HepG2 (cell line): ENCODE results near the gene PROC. TPM values are rescaled to one million over a fixed set of nuclear protein-coding genes. Genes with fewer than 3 reads are reported as not detected.

Experiments
- CC2D1A ChIP-seq: sonication (generic); formaldehyde crosslinking; IDR thresholded peaks from 2 replicates; pipeline ENCODE4 v1.8.1; 2023; ENCODE audit warnings: mild to moderate bottlenecking, missing genetic modification reagents
- CEBPB ChIP-seq: IDR thresholded peaks from 2 replicates; pipeline ENCODE4 v1.6.1; 2011; ENCODE audit warnings: low read depth, low read length, improper control_type of control experiment, borderline replicate concordance
- CENPX ChIP-seq: sonication (generic); formaldehyde crosslinking; IDR thresholded peaks from 2 replicates; pipeline ENCODE4 v1.9.0; 2021; ENCODE audit warnings: mild to moderate bottlenecking, missing genetic modification reagents, moderate library complexity
- CHD4 ChIP-seq: fragments of 200-600 bp; sonication (generic); IDR thresholded peaks from 2 replicates; pipeline ENCODE4 v1.7.0; 2017; ENCODE audit warnings: mild to moderate bottlenecking, low read length, borderline replicate concordance
- HMGXB4 ChIP-seq, 2 experiments: sonication (generic) in 1 of 2; formaldehyde crosslinking in 1 of 2; IDR thresholded peaks; 2 replicates each; pipeline versions ENCODE4 v1.4.0 to v1.6.1; 2018 to 2020; ENCODE audit warnings: missing genetic modification reagents in 2 of 2, borderline replicate concordance in 1 of 2, low read depth in 1 of 2, mild to moderate bottlenecking in 1 of 2, missing biosample characterization in 1 of 2
- MAZ ChIP-seq, 2 experiments: sonication (generic) in 1 of 2; formaldehyde crosslinking in 1 of 2; IDR thresholded peaks; 2 replicates each; pipeline versions ENCODE4 v1.5.0 to v1.6.1; 2012 to 2020; ENCODE audit warnings: low read depth in 2 of 2, mild to moderate bottlenecking in 2 of 2, borderline replicate concordance in 1 of 2, improper control_type of control experiment in 1 of 2, low read length in 1 of 2, missing genetic modification reagents in 1 of 2, moderate library complexity in 1 of 2
- MTF1 ChIP-seq: sonication (generic); formaldehyde crosslinking; IDR thresholded peaks from 2 replicates; pipeline ENCODE4 v1.5.0; 2020; ENCODE audit warnings: missing genetic modification reagents
- PBX2 ChIP-seq: IDR thresholded peaks from 2 replicates; pipeline ENCODE4 v1.6.1; 2016; ENCODE audit warnings: control low read depth
- RBM39 ChIP-seq: fragments of 200-400 bp; formaldehyde crosslinking; IDR thresholded peaks from one replicate; pipeline ENCODE4 v1.6.1; 2018; ENCODE audit warnings: antibody characterized with exemption, mild to moderate bottlenecking, low read depth, low read length; ENCODE audit not compliant: poor library complexity, severe bottlenecking
- SCMH1 ChIP-seq: sonication (generic); formaldehyde crosslinking; IDR thresholded peaks from 2 replicates; pipeline ENCODE4 v1.9.0; 2021; ENCODE audit warnings: missing genetic modification reagents, mild to moderate bottlenecking, borderline replicate concordance
- TBL1XR1 ChIP-seq: fragments of 150-350 bp; IDR thresholded peaks from 2 replicates; pipeline ENCODE4 v1.6.1; 2014; ENCODE audit warnings: borderline replicate concordance, low read length; ENCODE audit not compliant: partially characterized antibody
- ZBTB14 ChIP-seq: sonication (generic); formaldehyde crosslinking; IDR thresholded peaks from 2 replicates; pipeline ENCODE4 v1.4.0; 2020; ENCODE audit warnings: missing genetic modification reagents
- ZFP36L1 ChIP-seq: sonication (generic); formaldehyde crosslinking; IDR thresholded peaks from 2 replicates; pipeline ENCODE4 v1.8.0; 2022; ENCODE audit warnings: mild to moderate bottlenecking, missing genetic modification reagents, moderate library complexity
- ZMAT3 ChIP-seq: sonication (generic); formaldehyde crosslinking; conservative IDR thresholded peaks from 2 replicates; pipeline ENCODE4 v1.7.0; 2021; ENCODE audit warnings: missing genetic modification reagents
- ZNF180 ChIP-seq: sonication (generic); formaldehyde crosslinking; IDR thresholded peaks from 2 replicates; pipeline ENCODE4 v1.4.0; 2020; ENCODE audit warnings: low read depth, missing genetic modification reagents, borderline replicate concordance
- ZNF441 ChIP-seq: sonication (generic); formaldehyde crosslinking; IDR thresholded peaks from 2 replicates; pipeline ENCODE4 v1.7.0; 2021; ENCODE audit warnings: missing genetic modification reagents, borderline replicate concordance
- ZNF660 ChIP-seq: sonication (generic); formaldehyde crosslinking; IDR thresholded peaks from 2 replicates; pipeline ENCODE4 v1.5.1; 2020; ENCODE audit warnings: mild to moderate bottlenecking, low read depth, missing genetic modification reagents, borderline replicate concordance
- ZNF672 ChIP-seq: sonication (generic); formaldehyde crosslinking; IDR thresholded peaks from 2 replicates; pipeline ENCODE4 v1.8.1; 2022; ENCODE audit warnings: missing genetic modification reagents
- ZNF782 ChIP-seq: sonication (generic); formaldehyde crosslinking; IDR thresholded peaks from 2 replicates; pipeline ENCODE4 v1.4.0; 2020; ENCODE audit warnings: missing genetic modification reagents, mild to moderate bottlenecking, borderline replicate concordance
- ZNF788 ChIP-seq: sonication (generic); formaldehyde crosslinking; IDR thresholded peaks from 2 replicates; pipeline ENCODE4 v1.5.0; 2020; ENCODE audit warnings: mild to moderate bottlenecking, missing genetic modification reagents, borderline replicate concordance
- ZNF816 ChIP-seq: sonication (generic); formaldehyde crosslinking; IDR thresholded peaks from 2 replicates; pipeline ENCODE4 v1.8.0; 2022; ENCODE audit warnings: missing genetic modification reagents, mild to moderate bottlenecking, borderline replicate concordance
- polyA plus RNA-seq, 8 experiments: library from polyadenylated mRNA; depleted of rRNA in 3 of 8; stranded (reverse) in 7 of 8; unstranded in 1 of 8; fragments of >200 nt; fragmentation: Illumina TruSeq in 4 of 8; extraction: Trizol in 4 of 8; gene quantifications; 2 replicates each; pipeline versions ENCODE4 v1.2.1 to v1.2.3, GENCODE V29; 2011 to 2016; ENCODE audit warnings: low read depth in 4 of 8, missing spikeins in 1 of 8, mixed read lengths in 1 of 8; ENCODE audit not compliant: insufficient read depth in 1 of 8
- total RNA-seq, 5 experiments: library from RNA; depleted of rRNA; stranded (reverse); fragments of >200 nt; fragmentation: Illumina TruSeq; extraction: Trizol; gene quantifications; 2 replicates each; pipeline ENCODE4 v1.2.3, GENCODE V29; 2016; ENCODE audit warnings: low read depth in 1 of 5

Gene PROC
- total and polyA plus RNA-seq, 2 of the 13 experiments (the other 11 are each of a cell fraction or from before 2014, with no cell fraction given): 134 to 185 TPM

GRCh38 chr2:127437781-127438726 is 19.8 kb downstream of the PROC start (continued):
- no peak for TF ChIP-seq SCMH1 (CRISPR knock-in tag)
- no peak for TF ChIP-seq ZNF180
- peak; percentile 91; the same call in 1 of the 2 replicates for TF ChIP-seq ZNF441 (CRISPR knock-in tag)
- peak; percentile 81 for TF ChIP-seq MAZ (IDR thresholded peaks at IDR 0.05; ENCODE audit: borderline replicate concordance, low read depth, low read length)
- TF ChIP-seq MAZ (CRISPR knock-in tag; IDR thresholded peaks at IDR 0.05; ENCODE audit: low read depth): peak; percentile 97
- TF ChIP-seq HMGXB4 (CRISPR knock-in tag; IDR thresholded peaks at IDR 0.05; ENCODE audit: borderline replicate concordance in 1 of 2, low read depth in 1 of 2): peak; percentile 65 to 87; a peak in 3 of 4 replicates
- TF ChIP-seq ZMAT3 (CRISPR knock-in tag): peak; percentile 97
- peak; percentile 96 for TF ChIP-seq ZNF816 (CRISPR knock-in tag)
- no peak for TF ChIP-seq ZNF660
- peak; percentile 83 for TF ChIP-seq TBL1XR1
- TF ChIP-seq ZFP36L1 (CRISPR knock-in tag): peak; percentile 91; the same call in 1 of the 2 replicates
- TF ChIP-seq CHD4: 0 out of 2 replicates have a peak, but pooled peaks have one; percentile 95
- no peak for TF ChIP-seq RBM39
- TF ChIP-seq ZNF788 (CRISPR knock-in tag): peak; percentile 93; the same call in 1 of the 2 replicates
- TF ChIP-seq ZNF672 (CRISPR knock-in tag): no peak
- no peak for TF ChIP-seq PBX2
- peak; percentile 62 for TF ChIP-seq ZBTB14 (CRISPR knock-in tag)
- 0 out of 2 replicates have a peak, but pooled peaks have one; percentile 17 for TF ChIP-seq MTF1
- no peak for TF ChIP-seq CENPX (CRISPR knock-in tag)
- TF ChIP-seq ZNF782 (CRISPR knock-in tag): peak; percentile 64; the same call in 1 of the 2 replicates
- 0 out of 2 replicates have a peak, but pooled peaks have one; percentile 19 for TF ChIP-seq CEBPB
- no peak for TF ChIP-seq CC2D1A (CRISPR knock-in tag)
